HepG2 (cell line): ENCODE results near the gene MTHFD1L. TPM values are rescaled to one million over a fixed set of nuclear protein-coding genes. Genes with fewer than 3 reads are reported as not detected.

Source experiments
- ATAC-seq: fragments of 200-7000 bp; cut with Tn5 transposase; 3 replicates; pipeline ENCODE4 v1.9.1; 2020; ENCODE audit warnings: mild to moderate bottlenecking, moderate library complexity
- BruUV-seq: library from RNA; stranded (reverse); fragments of 400-500 nt; replicated peaks from 2 replicates; lab custom pipeline; 2021; lab: Mats Ljungman, UMichigan
- CTCF ChIA-PET: fragments of 300-600 bp; formaldehyde crosslinking; extraction: SDS; loops from one replicate; lab custom pipeline; 2021; ENCODE audit warnings: low total read pairs, inconsistent platforms, low intra/inter-chr PET ratio; lab: Yijun Ruan, JAX
- POLR2A ChIA-PET: fragments of 350-600 bp; sonication (Branson Sonifier 250); formaldehyde crosslinking; loops from one replicate; lab custom pipeline; 2020; ENCODE audit warnings: antibody characterized with exemption, inconsistent platforms; lab: Yijun Ruan, JAX
- DNase-seq: peaks from one replicate; pipeline ENCODE4 v3.0.0-alpha.2; 2015; ENCODE audit warnings: low spot score
- FAIRE-seq: peaks from 3 replicates; lab custom pipeline; 2011; peaks lifted over from hg19 to GRCh38; lab: Jason Lieb, UNC
- H2AFZ ChIP-seq: one replicate; pipeline ENCODE4 v1.6.1; 2011; ENCODE audit warnings: low read length, inconsistent platforms
- H3K27ac ChIP-seq: fragments of 300-600 bp; 3 replicates; pipeline ENCODE4 v1.8.0; 2011; ENCODE audit warnings: mixed run types, mild to moderate bottlenecking, mixed read lengths, low read length, inconsistent platforms; ENCODE audit not compliant: insufficient read depth; ENCODE audit errors: extremely low read length
- H3K27me3 ChIP-seq, 2 experiments: fragments of 200-600 bp in 1 of 2; 2 replicates in 1 of 2; 3 replicates in 1 of 2; pipeline versions ENCODE4 v1.6.0 to v1.8.0; 2011; ENCODE audit warnings: low read length in 2 of 2, mild to moderate bottlenecking in 2 of 2, moderate library complexity in 2 of 2, inconsistent platforms in 1 of 2; ENCODE audit not compliant: insufficient read depth in 2 of 2, control insufficient read depth in 1 of 2
- H3K36me3 ChIP-seq, 2 experiments: fragments of 200-600 bp in 1 of 2; replicated peaks in 1 of 2; 2 replicates in 1 of 2; 3 replicates in 1 of 2; pipeline versions ENCODE4 v1.5.1 to v1.8.0; 2011; ENCODE audit warnings: low read length in 2 of 2, inconsistent platforms in 1 of 2; ENCODE audit not compliant: insufficient read depth in 2 of 2, control insufficient read depth in 1 of 2
- H3K4me1 ChIP-seq: 2 replicates; pipeline ENCODE4 v1.5.1; 2012; ENCODE audit warnings: low read length, inconsistent platforms; ENCODE audit not compliant: insufficient read depth
- H3K4me2 ChIP-seq: 2 replicates; pipeline ENCODE4 v1.6.0; 2011; ENCODE audit warnings: low read depth, low read length, inconsistent platforms
- H3K4me3 ChIP-seq, 3 experiments: fragments of 200-600 bp in 1 of 3; sonication (generic), shearing (Covaris generic) in 1 of 3; replicated peaks in 1 of 3; 2 replicates each; pipeline ENCODE4 v1.5.1; 2011 to 2016; ENCODE audit warnings: low read length in 3 of 3, inconsistent platforms in 2 of 3, low read depth in 2 of 3, mild to moderate bottlenecking in 2 of 3, control low read depth in 1 of 3, mixed read lengths in 1 of 3; ENCODE audit not compliant: insufficient read depth in 1 of 3
- H3K79me2 ChIP-seq: one replicate; pipeline ENCODE4 v1.6.1; 2011; ENCODE audit warnings: low read length, inconsistent platforms; ENCODE audit not compliant: insufficient read depth
- H3K9ac ChIP-seq: 2 replicates; pipeline ENCODE4 v1.6.0; 2011; ENCODE audit warnings: mild to moderate bottlenecking, low read depth, low read length, inconsistent platforms; ENCODE audit not compliant: insufficient read depth
- H3K9me3 ChIP-seq: 2 replicates; pipeline ENCODE4 v1.5.1; 2012; ENCODE audit warnings: mild to moderate bottlenecking, low read length
- H4K20me1 ChIP-seq: 2 replicates; pipeline ENCODE4 v1.6.0; 2011; ENCODE audit warnings: inconsistent platforms, mild to moderate bottlenecking, low read length, moderate library complexity; ENCODE audit not compliant: insufficient read depth
- ATM ChIP-seq: fragments of 450-650 bp; IDR thresholded peaks from 2 replicates; pipeline ENCODE4 v1.7.1; 2017; ENCODE audit warnings: mild to moderate bottlenecking, borderline replicate concordance
- ELF1 ChIP-seq: sonication (generic); formaldehyde crosslinking; IDR thresholded peaks from 2 replicates; pipeline ENCODE4 v1.4.0; 2020; ENCODE audit warnings: missing genetic modification reagents
- HCFC1 ChIP-seq: fragments of 150-350 bp; IDR thresholded peaks from 2 replicates; pipeline ENCODE4 v1.6.1; 2014; ENCODE audit warnings: low read depth, low read length
- HMG20B ChIP-seq: conservative IDR thresholded peaks from 2 replicates; pipeline ENCODE4 v1.6.1; 2016; ENCODE audit warnings: missing genetic modification reagents, missing compliant biosample characterization
- HOXA3 ChIP-seq: sonication (generic); formaldehyde crosslinking; IDR thresholded peaks from 2 replicates; pipeline ENCODE4 v1.5.0; 2020; ENCODE audit warnings: missing genetic modification reagents
- MED13 ChIP-seq: sonication (generic); formaldehyde crosslinking; IDR thresholded peaks from 2 replicates; pipeline ENCODE4 v1.5.0; 2020; ENCODE audit warnings: missing genetic modification reagents
- NR2F6 ChIP-seq, 2 experiments: IDR thresholded peaks; 2 replicates each; pipeline ENCODE4 v1.6.1; 2016; ENCODE audit warnings: antibody characterized with exemption in 1 of 2, mild to moderate bottlenecking in 1 of 2
- PREB ChIP-seq: sonication (generic); formaldehyde crosslinking; IDR thresholded peaks from 2 replicates; pipeline ENCODE4 v1.4.0; 2020; ENCODE audit warnings: missing genetic modification reagents
- SETDB1 ChIP-seq: sonication (generic); formaldehyde crosslinking; IDR thresholded peaks from 2 replicates; pipeline ENCODE4 v1.5.1; 2020; ENCODE audit warnings: missing genetic modification reagents, mild to moderate bottlenecking, borderline replicate concordance
- ZNF33A ChIP-seq: sonication (generic); formaldehyde crosslinking; IDR thresholded peaks from 2 replicates; pipeline ENCODE4 v1.5.1; 2020; ENCODE audit warnings: missing genetic modification reagents, mild to moderate bottlenecking, moderate library complexity, borderline replicate concordance
- WGBS: methylation state at CpG from one replicate; pipeline ENCODE4 v1.1.6; 2017; ENCODE audit warnings: low lambda C conversion rate; 5-methylcytosine and 5-hydroxymethylcytosine counted together
- in situ Hi-C: cut with HindIII; loops from 2 replicates; pipeline ENCODE4 v1.10.0; 2017; ENCODE audit warnings: low pct_unique_long_range_greater_than_20kb; ENCODE audit not compliant: extremely low pct_ligation_motif_present
- intact Hi-C: fragments of 100-400 bp; cut with micrococcal nuclease; formaldehyde crosslinking; loops from one replicate; pipeline ENCODE4 v1.10.0; 2022; ENCODE audit not compliant: unreplicated experiment
- polyA plus RNA-seq, 8 experiments: library from polyadenylated mRNA; depleted of rRNA in 3 of 8; stranded (reverse) in 7 of 8; unstranded in 1 of 8; fragments of >200 nt; fragmentation: Illumina TruSeq in 4 of 8; extraction: Trizol in 4 of 8; gene quantifications; 2 replicates each; pipeline versions ENCODE4 v1.2.1 to v1.2.3, GENCODE V29; 2011 to 2016; ENCODE audit warnings: low read depth in 4 of 8, missing spikeins in 1 of 8, mixed read lengths in 1 of 8; ENCODE audit not compliant: insufficient read depth in 1 of 8
- total RNA-seq, 5 experiments: library from RNA; depleted of rRNA; stranded (reverse); fragments of >200 nt; fragmentation: Illumina TruSeq; extraction: Trizol; gene quantifications; 2 replicates each; pipeline ENCODE4 v1.2.3, GENCODE V29; 2016; ENCODE audit warnings: low read depth in 1 of 5

The MTHFD1L gene
- total and polyA plus RNA-seq, 2 of the 13 experiments (the other 11 are each of a cell fraction or from before 2014, with no cell fraction given): 24.0 to 39.6 TPM

DNA sequence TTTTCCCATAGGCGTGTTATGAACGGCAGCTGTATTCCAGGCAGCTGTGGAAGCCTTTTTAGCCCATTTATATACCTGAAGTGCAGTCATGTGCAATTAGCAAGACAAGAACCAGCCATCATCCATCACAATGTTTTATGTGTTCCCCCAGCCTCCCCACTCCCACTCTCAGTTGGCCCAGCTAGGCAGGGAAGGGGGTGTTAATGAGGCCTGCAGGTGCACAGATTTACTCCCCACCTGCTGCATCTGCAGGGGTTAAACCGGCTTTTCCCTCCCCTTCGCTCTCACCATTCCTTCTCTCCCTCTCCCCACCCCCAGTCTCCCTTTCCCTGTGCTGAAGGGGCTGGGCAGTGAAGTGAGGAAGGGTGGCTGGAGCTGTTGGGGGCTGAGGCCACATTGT lies 224.5 kb downstream of the MTHFD1L start (continued):
- no peak for TF ChIP-seq PREB

DNA sequence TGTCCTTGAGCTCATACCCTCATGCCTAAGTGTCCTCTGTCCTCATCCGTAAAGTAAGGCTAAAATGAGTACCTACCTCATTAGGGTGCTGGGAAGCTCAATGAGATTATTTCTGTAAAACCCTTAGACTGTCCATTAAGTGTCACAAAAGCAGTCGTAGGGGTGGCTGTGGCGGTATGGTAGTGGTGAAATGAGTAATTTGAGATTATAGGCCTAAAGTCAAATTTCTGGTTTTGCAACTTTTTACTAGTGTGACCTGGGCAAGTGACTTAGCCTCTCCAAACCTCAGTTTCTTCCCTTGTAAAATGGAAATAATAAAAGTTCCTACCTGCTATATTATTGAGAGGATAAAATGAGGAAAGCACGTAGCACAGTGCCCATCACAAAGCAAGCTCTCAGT lies 226.1 kb downstream of the MTHFD1L start:
- Histone ChIP-seq H3K4me2 (no peak overlapping the region), H2AFZ (no peak overlapping the region), H3K4me3 (no peak overlapping the region), H3K9ac (no peak overlapping the region), H3K27ac (no peak overlapping the region), H3K9me3 (no peaks in the 10 kb centered on the region), H3K36me3 (peaks cover 12 to 26% of the 10 kb centered on the region in 2 experiments; a peak in 4 of 5 replicates), H4K20me1 (no peaks in the 10 kb centered on the region), H3K79me2 (no peaks in the 10 kb centered on the region), H3K4me1 (peaks cover 36% of the 10 kb centered on the region), H3K27me3 (no peaks in the 10 kb centered on the region)
- POLR2A ChIA-PET: no interaction called here
- CTCF ChIA-PET: no interaction called here
- intact Hi-C loops (no loop called here), in situ Hi-C loops (no loop called here)
- ATAC-seq (no peak), FAIRE-seq (no peak), DNase-seq (no peak)
- WGBS: over 99% methylated on average over 4 of the region's 4 CpGs
- TF ChIP-seq HOXA3 (CRISPR knock-in tag) (no peak), ELF1 (no peak), ZNF33A (CRISPR knock-in tag) (no peak)
- BruUV-seq: no TSS peak

DNA sequence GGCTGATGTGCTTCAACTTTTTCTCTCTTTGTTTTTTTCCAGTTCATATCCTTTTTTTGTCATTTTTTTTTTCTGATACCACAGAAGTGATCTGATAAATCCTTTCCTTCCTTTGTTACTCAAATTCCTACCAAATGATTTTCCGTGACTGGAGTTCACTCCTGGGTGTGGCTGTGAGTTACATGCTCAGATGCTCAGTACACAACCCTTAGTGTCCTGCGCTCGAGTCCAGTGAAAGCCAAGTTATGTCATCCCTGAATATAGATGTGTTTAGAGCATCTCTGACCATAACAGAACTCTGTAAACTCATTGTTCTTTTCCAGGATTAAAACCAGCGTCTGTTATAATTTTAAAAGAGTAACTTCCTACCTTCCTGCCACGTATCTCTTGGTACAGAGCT lies 227.1 kb downstream of the MTHFD1L start:
- H3K4me1 ChIP-seq: peaks cover 40% of the 10 kb centered on the region

More for the DNA sequence above, 227.1 kb downstream of the MTHFD1L start:
- CTCF ChIA-PET: no interaction called here
- ATAC-seq (no peak), FAIRE-seq (no peak), DNase-seq (no peak)
- BruUV-seq: no TSS peak
- intact Hi-C loops: no loop called here
- WGBS: 75% methylated on average over 5 of the region's 5 CpGs
- H3K4me2 ChIP-seq: no peak overlapping the region
- no peaks in the 10 kb centered on the region for H3K79me2 ChIP-seq
- peaks cover 12 to 26% of the 10 kb centered on the region in 2 experiments; a peak in 4 of 5 replicates for H3K36me3 ChIP-seq
- no peaks in the 10 kb centered on the region for H4K20me1 ChIP-seq
- no peak overlapping the region for H3K4me3 ChIP-seq
- no peaks in the 10 kb centered on the region for H3K9me3 ChIP-seq
- POLR2A ChIA-PET: no interaction called here
- H3K27me3 ChIP-seq: no peaks in the 10 kb centered on the region
- TF ChIP-seq ATM: no peak
- no peak for TF ChIP-seq MED13
- no peak for TF ChIP-seq HMG20B (CRISPR knock-in tag)
- no peak for TF ChIP-seq NR2F6 (IDR thresholded peaks at IDR 0.05)
- no peak for TF ChIP-seq NR2F6 (CRISPR knock-in tag; IDR thresholded peaks at IDR 0.05)
- TF ChIP-seq SETDB1: no peak
- no peak for TF ChIP-seq HCFC1
- no peak overlapping the region for H3K27ac ChIP-seq
- in situ Hi-C loops: no loop called here
- H2AFZ ChIP-seq: no peak overlapping the region
- no peak overlapping the region for H3K9ac ChIP-seq
